IMR-90 (cell line): ENCODE data around the gene CIC. TPM values are rescaled to one million over a fixed set of nuclear protein-coding genes. Genes with fewer than 3 reads are reported as not detected.
"Not testable (repeated sequence)": the region's sequence is repeated elsewhere in the genome, so short reads cannot be mapped to it uniquely, and the experiment has no call there.

Experiments
- ATAC-seq: fragments of 200-7000 bp; cut with Tn5 transposase; 2 replicates; pipeline ENCODE4 v1.9.1; 2020; ENCODE audit warnings: low read depth, mild to moderate bottlenecking, moderate library complexity
- BruUV-seq: library from RNA; stranded (reverse); fragments of 400-500 nt; replicated peaks from 2 replicates; lab custom pipeline; 2021; lab: Mats Ljungman, UMichigan
- CTCF ChIA-PET: fragments of 300-600 bp; formaldehyde crosslinking; extraction: SDS; loops from one replicate; lab custom pipeline; 2021; ENCODE audit warnings: antibody characterized with exemption; lab: Yijun Ruan, JAX
- POLR2A ChIA-PET: fragments of 300-600 bp; sonication (Branson Sonifier 250); formaldehyde crosslinking; loops from one replicate; lab custom pipeline; 2022; ENCODE audit warnings: antibody characterized with exemption; ENCODE audit not compliant: unreplicated experiment; lab: Charles Lee
- DNase-seq: peaks from one replicate; pipeline ENCODE4 v3.0.0; 2013
- H2AFZ ChIP-seq: replicated peaks from 2 replicates; pipeline ENCODE3; 2013; ENCODE audit warnings: low read length, mild to moderate bottlenecking; ENCODE audit not compliant: poor library complexity
- H2AK5ac ChIP-seq: 2 replicates; pipeline ENCODE4 v1.6.1; 2013; ENCODE audit warnings: low read depth, low read length, inconsistent platforms
- H2AK9ac ChIP-seq: replicated peaks from 2 replicates; pipeline ENCODE3; 2013; ENCODE audit warnings: mild to moderate bottlenecking, low read depth, low read length, moderate library complexity; ENCODE audit not compliant: poor library complexity
- H2BK120ac ChIP-seq: 2 replicates; pipeline ENCODE4 v1.6.1; 2013; ENCODE audit warnings: low read depth, low read length, inconsistent platforms
- H2BK15ac ChIP-seq: 3 replicates; pipeline ENCODE4 v1.6.1; 2013; ENCODE audit warnings: low read depth, low read length, inconsistent platforms
- H2BK20ac ChIP-seq: 2 replicates; pipeline ENCODE4 v1.6.1; 2013; ENCODE audit warnings: low read depth, mild to moderate bottlenecking, inconsistent platforms, low read length, moderate library complexity
- H2BK5ac ChIP-seq: 2 replicates; pipeline ENCODE4 v1.6.1; 2013; ENCODE audit warnings: mild to moderate bottlenecking, low read depth, low read length, inconsistent platforms; ENCODE audit not compliant: poor library complexity, severe bottlenecking
- H3K14ac ChIP-seq: replicated peaks from 2 replicates; pipeline ENCODE4 v1.6.1; 2013; ENCODE audit warnings: low read depth, low read length, inconsistent platforms
- H3K18ac ChIP-seq: 2 replicates; pipeline ENCODE4 v1.6.1; 2013; ENCODE audit warnings: low read depth, low read length, control low read depth
- H3K23ac ChIP-seq: 2 replicates; pipeline ENCODE4 v1.6.1; 2013; ENCODE audit warnings: low read depth, low read length, inconsistent platforms
- H3K27ac ChIP-seq: 2 replicates; pipeline ENCODE4 v1.5.1; 2013; ENCODE audit warnings: mild to moderate bottlenecking, control low read depth, low read length; ENCODE audit not compliant: insufficient read depth
- H3K27me3 ChIP-seq: 2 replicates; pipeline ENCODE4 v1.6.1; 2013; ENCODE audit warnings: low read length; ENCODE audit not compliant: control insufficient read depth, insufficient read depth
- H3K36me3 ChIP-seq: 2 replicates; pipeline ENCODE4 v1.6.1; 2013; ENCODE audit warnings: low read length, mixed read lengths; ENCODE audit not compliant: control insufficient read depth, insufficient read depth
- H3K4ac ChIP-seq: 2 replicates; pipeline ENCODE4 v1.6.1; 2013; ENCODE audit warnings: low read depth, low read length, inconsistent platforms
- H3K4me1 ChIP-seq: 2 replicates; pipeline ENCODE4 v1.6.1; 2013; ENCODE audit warnings: low read length, mixed read lengths; ENCODE audit not compliant: control insufficient read depth, insufficient read depth
- H3K4me2 ChIP-seq: 2 replicates; pipeline ENCODE4 v1.6.1; 2013; ENCODE audit warnings: low read depth, mild to moderate bottlenecking, control low read depth, low read length, moderate library complexity
- H3K4me3 ChIP-seq: 2 replicates; pipeline ENCODE4 v1.5.1; 2013; ENCODE audit warnings: low read depth, mild to moderate bottlenecking, control low read depth, low read length, moderate library complexity; ENCODE audit not compliant: insufficient read depth
- H3K56ac ChIP-seq: 2 replicates; pipeline ENCODE4 v1.6.1; 2013; ENCODE audit warnings: low read length, inconsistent platforms; ENCODE audit not compliant: insufficient read depth; ENCODE audit errors: extremely low read depth
- H3K79me1 ChIP-seq, 2 experiments: 2 replicates each; pipeline ENCODE4 v1.6.1; 2013; ENCODE audit warnings: low read length in 2 of 2, inconsistent platforms in 1 of 2, low read depth in 1 of 2
- H3K9ac ChIP-seq: 2 replicates; pipeline ENCODE4 v1.6.1; 2013; ENCODE audit warnings: low read depth, low read length, control low read depth
- H3K9me1 ChIP-seq: 2 replicates; pipeline ENCODE4 v1.6.1; 2013; ENCODE audit warnings: low read length, inconsistent platforms; ENCODE audit not compliant: insufficient read depth
- H3K9me3 ChIP-seq: 2 replicates; pipeline ENCODE4 v1.6.1; 2013; ENCODE audit warnings: low read length; ENCODE audit not compliant: control insufficient read depth, insufficient read depth
- H4K20me1 ChIP-seq: 2 replicates; pipeline ENCODE4 v1.6.1; 2013; ENCODE audit warnings: low read length, inconsistent platforms; ENCODE audit not compliant: insufficient read depth
- H4K5ac ChIP-seq: 2 replicates; pipeline ENCODE4 v1.6.1; 2013; ENCODE audit warnings: mild to moderate bottlenecking, low read depth, low read length, control low read depth
- H4K8ac ChIP-seq, 2 experiments: 2 replicates each; pipeline ENCODE4 v1.6.1; 2013; ENCODE audit warnings: low read depth in 2 of 2, low read length in 2 of 2, control low read depth in 1 of 2, inconsistent platforms in 1 of 2
- H4K91ac ChIP-seq: 2 replicates; pipeline ENCODE4 v1.6.1; 2013; ENCODE audit warnings: low read depth, low read length, inconsistent platforms; ENCODE audit not compliant: insufficient read depth
- WGBS, 2 experiments: methylation state at CpG; one replicate each; pipeline versions ENCODE4 v1.1.5 to v1.1.7; 2013; ENCODE audit warnings: missing lambda C conversion rate in 2 of 2; ENCODE audit not compliant: insufficient read length in 1 of 2; ENCODE audit errors: extremely low coverage in 2 of 2; 5-methylcytosine and 5-hydroxymethylcytosine counted together
- dilution Hi-C: fragments of 300-500 bp; cut with HindIII; formaldehyde crosslinking; loops from one replicate; pipeline ENCODE4 v1.14.3; 2018; ENCODE audit warnings: low sequenced_read_pairs; ENCODE audit not compliant: unreplicated experiment
- in situ Hi-C: fragments of 300-500 bp; cut with MboI; formaldehyde crosslinking; loops from 3 replicates; pipeline ENCODE4 v1.14.3; 2019; ENCODE audit warnings: low sequenced_read_pairs, inconsistent platforms, mixed read lengths
- intact Hi-C: fragments of 100-400 bp; cut with micrococcal nuclease; formaldehyde crosslinking; loops from 2 replicates; pipeline ENCODE4 v1.10.0; 2022
- polyA plus RNA-seq, 3 experiments: library from polyadenylated mRNA; depleted of rRNA; stranded (reverse); fragments of >200 nt; gene quantifications; 2 replicates each; pipeline ENCODE4 v1.2.3, GENCODE V29; 2012; ENCODE audit warnings: low replicate concordance in 1 of 3
- total RNA-seq: library from RNA; depleted of rRNA; stranded (reverse); fragments of >200 nt; gene quantifications from 2 replicates; pipeline ENCODE4 v1.2.3, GENCODE V29; 2012

CIC gene
- total and polyA plus RNA-seq, 2 of the 4 experiments (the other 2 are of a cell fraction), result 1.8 to 23.2 TPM

DNA sequence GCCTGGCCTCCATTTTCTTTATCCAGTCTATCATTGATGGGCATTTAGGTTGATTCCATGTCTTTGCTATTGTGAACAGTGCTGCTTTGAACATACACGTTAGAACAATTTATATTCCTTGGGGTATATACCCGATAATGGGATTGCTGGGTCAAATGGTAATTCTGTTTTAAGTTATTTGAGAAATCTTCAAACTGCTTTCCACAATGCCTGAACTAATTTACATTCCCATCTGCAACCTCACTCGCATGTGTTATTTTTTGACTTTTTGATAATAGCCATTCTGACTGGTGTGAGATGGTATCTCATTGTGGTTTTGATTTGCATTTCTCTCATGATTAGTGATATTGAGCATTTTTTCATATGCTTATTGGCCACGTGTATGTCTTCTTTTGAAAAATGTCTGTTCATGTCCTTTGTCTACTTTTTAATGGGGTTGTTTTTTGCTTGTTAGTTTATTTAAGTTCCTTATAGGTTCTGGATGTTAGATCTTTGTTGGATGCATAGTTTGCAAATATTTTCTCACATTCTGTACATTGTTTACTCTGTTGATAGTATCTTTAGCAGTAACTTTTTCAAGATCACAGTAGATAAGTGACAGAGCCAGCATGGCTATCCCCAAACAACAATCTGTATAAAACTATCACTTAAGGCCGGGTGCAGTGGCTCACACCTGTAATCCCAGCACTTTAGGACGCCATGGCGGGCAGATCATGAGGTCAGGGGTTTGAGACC lies 70.2 kb downstream of the CIC start:
- H4K8ac ChIP-seq, H3K4me1 ChIP-seq, H3K4me2 ChIP-seq, DNase-seq, H3K4me3 ChIP-seq, H3K56ac ChIP-seq, H3K9me3 ChIP-seq, H4K5ac ChIP-seq, H2AK5ac ChIP-seq, dilution Hi-C loops, intact Hi-C loops, H3K18ac ChIP-seq, in situ Hi-C loops, H4K91ac ChIP-seq, H3K79me1 ChIP-seq, H3K4ac ChIP-seq, H3K9ac ChIP-seq, H2AFZ ChIP-seq, H3K23ac ChIP-seq, H4K20me1 ChIP-seq, H2BK5ac ChIP-seq, H3K27me3 ChIP-seq, H2BK15ac ChIP-seq, H2BK20ac ChIP-seq, H3K27ac ChIP-seq, H3K9me1 ChIP-seq, BruUV-seq, H2BK120ac ChIP-seq, POLR2A ChIA-PET, H2AK9ac ChIP-seq, H3K14ac ChIP-seq, ATAC-seq: not testable (repeated sequence)
- no CpG with 5 or more reads among the region's 7 CpGs for WGBS, 2 experiments
- peaks cover 27% of the 10 kb centered on the region for H3K36me3 ChIP-seq
- CTCF ChIA-PET, result interaction anchor here (1.0 kb wide), 1 partner anchor 8 kb away, joined by 4 read pairs; no protein-coding TSS in a partner anchor

DNA sequence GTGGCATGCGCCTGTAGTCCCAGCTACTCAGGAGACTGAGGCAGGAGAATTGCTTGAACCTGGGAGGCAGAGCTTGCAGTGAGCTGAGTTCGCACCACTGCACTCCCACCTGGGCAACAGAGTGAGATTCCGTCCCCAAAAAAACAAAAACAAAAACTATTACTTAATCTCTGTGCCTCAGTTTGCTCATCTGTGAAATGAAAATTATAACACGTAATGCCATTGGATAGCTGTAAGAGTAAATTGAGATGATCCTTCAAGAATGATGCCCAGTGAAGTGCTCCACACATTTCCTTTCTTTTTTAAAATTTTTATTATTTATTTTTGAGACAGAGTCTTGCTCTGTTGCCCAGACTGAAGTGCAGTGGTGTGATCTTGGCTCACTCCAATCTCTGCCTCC lies 70.9 kb downstream of the CIC start:
- H3K23ac ChIP-seq, dilution Hi-C loops, H3K4me1 ChIP-seq, H3K79me1 ChIP-seq, H3K27me3 ChIP-seq, H3K18ac ChIP-seq, DNase-seq, H3K4ac ChIP-seq, H4K91ac ChIP-seq, POLR2A ChIA-PET, H2BK120ac ChIP-seq, H3K9me3 ChIP-seq, CTCF ChIA-PET, in situ Hi-C loops, H3K4me3 ChIP-seq, BruUV-seq, H3K27ac ChIP-seq, H2AK9ac ChIP-seq, H2AK5ac ChIP-seq, H3K4me2 ChIP-seq, ATAC-seq, H3K14ac ChIP-seq, H2AFZ ChIP-seq, H3K9ac ChIP-seq, intact Hi-C loops, H2BK15ac ChIP-seq, H3K56ac ChIP-seq, H2BK20ac ChIP-seq, H3K9me1 ChIP-seq, H4K8ac ChIP-seq, H4K5ac ChIP-seq, H4K20me1 ChIP-seq, H2BK5ac ChIP-seq: not testable (repeated sequence)
- WGBS, 2 experiments, result 100% methylated on average over 1 of the region's 4 CpGs; no CpG with 5 or more reads in 1 of the 2 experiments
- H3K36me3 ChIP-seq, result peaks cover 32% of the 10 kb centered on the region
